OCI-M2 (cell line): Measurements from ENCODE around the gene RADIL.
"Not testable (repeated sequence)": the region's sequence is repeated elsewhere in the genome, so short reads cannot be mapped to it uniquely, and the experiment has no call there.

Source experiments
- DNase-seq: peaks from one replicate; lab custom pipeline; 2025; ENCODE audit not compliant: unreplicated experiment; lab: John Stamatoyannopoulos, UW

RADIL gene, protein sequence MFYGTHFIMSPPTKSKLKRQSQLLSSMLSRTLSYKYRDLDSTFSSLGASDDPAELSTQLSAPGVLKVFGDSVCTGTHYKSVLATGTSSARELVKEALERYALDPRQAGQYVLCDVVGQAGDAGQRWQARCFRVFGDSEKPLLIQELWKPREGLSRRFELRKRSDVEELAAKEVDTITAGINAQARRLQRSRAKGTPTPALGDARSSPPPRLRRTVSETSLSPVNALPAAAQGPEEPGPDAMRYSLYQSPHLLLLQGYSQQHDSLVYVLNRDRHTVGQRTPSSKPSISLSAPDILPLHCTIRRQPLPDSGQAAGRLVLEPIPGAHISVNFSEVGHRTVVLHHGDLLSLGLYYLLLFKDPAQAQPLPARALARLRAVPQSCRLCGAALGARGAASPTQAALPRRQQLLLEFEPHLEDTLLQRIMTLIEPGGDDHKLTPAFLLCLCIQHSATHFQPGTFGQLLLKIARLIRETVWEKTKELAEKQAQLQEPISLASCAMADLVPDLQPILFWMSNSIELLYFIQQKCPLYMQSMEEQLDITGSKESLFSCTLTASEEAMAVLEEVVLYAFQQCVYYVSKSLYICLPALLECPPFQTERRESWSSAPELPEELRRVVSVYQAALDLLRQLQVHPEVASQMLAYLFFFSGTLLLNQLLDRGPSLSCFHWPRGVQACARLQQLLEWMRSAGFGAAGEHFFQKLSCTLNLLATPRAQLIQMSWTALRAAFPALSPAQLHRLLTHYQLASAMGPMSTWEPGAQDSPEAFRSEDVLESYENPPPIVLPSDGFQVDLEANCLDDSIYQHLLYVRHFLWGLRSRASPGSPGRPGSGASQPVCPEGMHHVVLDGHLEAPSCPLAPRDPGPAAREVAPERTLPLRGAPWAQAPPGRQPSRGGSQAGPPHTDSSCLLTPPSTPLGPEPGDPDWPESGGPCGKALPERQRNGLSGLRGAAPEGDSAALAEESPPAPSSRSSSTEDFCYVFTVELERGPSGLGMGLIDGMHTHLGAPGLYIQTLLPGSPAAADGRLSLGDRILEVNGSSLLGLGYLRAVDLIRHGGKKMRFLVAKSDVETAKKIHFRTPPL

DNA sequence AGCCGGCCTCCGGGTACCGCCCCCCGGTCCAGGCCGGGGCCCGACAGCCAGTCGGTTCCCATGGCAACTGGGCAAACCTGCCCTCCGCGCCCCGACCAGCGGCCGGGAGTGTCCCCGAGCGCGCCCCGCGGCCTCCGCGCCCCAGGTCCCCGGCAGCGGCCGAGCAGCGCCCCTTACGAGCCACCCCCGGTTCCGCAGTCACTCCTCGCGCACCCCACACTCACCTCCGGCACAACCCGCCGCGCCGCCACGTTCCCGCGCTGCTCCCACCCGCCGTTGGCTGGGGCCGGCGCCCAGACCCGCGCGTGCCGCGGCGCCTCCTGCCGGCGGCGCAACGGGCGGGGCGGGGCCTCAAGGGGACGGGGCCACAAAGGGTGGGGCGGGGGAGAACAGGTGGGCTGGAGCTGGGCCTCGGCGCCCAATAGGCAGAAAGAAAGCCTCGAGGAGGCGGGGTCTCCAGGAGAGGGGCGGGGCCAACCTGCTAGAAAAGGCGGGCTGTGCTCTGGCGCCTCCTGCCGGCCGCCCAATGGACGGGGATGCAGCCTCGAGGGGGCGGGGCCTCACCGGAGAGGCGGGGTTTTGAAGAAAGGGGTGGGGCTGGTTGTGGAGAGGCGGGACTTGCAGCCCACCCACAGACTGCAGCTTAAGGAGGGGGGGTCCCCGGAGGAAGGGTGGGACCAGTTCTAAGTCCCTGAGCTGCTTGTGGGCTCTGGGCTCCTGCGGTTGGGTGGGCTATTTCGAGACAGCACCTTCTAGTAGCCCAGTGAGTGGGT, at the start of gene RADIL:
Gene RADIL (minus strand): TSS at position 345 of the 773 bp plus-strand sequence. CDS start 5,577 bp downstream, outside the sequence.
- DNase-seq = peak; percentile 26

DNA sequence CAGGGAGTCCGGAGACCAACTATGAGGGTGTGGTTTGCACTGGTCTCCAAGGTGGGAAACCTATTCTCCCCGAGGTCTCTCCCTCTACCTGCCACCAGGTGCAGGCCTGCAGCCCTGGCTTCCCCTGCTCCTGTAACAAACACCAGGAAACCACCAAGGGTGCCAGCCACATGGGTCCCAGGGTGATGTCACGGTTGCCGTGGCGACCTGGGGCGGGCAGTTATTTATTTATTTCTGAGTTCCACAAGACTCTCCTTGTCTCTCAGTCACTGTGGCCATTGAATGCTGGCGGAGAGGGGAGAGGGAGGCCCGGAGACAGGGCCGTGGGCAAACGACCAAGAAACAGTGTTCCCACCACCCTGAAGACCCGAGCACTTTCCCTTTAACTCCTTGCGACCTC, 48.4 kb upstream of the RADIL start:
- no peak for DNase-seq

DNA sequence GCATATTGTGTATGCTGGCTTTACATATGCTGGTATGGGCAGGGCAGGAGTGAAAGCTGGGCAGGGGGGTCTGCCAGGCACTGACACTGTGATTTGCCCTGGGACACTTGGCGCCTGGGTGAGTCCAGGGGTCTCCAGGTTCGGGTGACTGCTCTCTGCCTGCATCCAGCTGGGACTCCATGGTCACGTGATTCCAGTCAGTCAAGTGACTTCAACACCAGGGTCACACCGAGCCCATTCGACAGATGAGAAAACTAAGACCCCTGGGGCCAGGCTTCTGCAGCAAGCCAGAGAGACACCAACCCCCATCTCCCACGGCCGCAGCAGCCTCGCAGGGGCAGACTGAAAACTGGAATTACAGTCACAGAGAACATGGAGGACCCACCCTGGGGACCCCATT, 45.5 kb upstream of the RADIL start:
- no peak for DNase-seq

DNA sequence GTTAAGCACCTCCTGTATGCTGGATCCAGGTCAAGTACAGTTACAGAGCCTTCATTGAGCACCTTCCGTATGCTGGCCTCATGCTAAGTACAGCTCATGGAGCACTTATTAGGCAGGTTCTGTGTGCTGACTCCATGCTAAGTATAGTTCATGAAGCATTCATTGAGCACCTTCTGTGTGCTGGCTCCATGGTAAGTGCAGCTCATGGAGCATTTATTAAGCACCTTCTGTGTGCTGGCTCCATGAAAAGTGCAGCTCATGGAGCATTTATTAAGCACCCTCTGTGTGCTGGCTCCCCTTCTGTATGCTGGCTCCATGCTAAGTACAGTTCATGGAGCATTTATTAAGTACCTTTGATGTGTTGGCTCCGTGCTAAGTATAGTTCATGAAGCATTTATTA, 44.9 kb upstream of the RADIL start:
- no peak for DNase-seq

DNA sequence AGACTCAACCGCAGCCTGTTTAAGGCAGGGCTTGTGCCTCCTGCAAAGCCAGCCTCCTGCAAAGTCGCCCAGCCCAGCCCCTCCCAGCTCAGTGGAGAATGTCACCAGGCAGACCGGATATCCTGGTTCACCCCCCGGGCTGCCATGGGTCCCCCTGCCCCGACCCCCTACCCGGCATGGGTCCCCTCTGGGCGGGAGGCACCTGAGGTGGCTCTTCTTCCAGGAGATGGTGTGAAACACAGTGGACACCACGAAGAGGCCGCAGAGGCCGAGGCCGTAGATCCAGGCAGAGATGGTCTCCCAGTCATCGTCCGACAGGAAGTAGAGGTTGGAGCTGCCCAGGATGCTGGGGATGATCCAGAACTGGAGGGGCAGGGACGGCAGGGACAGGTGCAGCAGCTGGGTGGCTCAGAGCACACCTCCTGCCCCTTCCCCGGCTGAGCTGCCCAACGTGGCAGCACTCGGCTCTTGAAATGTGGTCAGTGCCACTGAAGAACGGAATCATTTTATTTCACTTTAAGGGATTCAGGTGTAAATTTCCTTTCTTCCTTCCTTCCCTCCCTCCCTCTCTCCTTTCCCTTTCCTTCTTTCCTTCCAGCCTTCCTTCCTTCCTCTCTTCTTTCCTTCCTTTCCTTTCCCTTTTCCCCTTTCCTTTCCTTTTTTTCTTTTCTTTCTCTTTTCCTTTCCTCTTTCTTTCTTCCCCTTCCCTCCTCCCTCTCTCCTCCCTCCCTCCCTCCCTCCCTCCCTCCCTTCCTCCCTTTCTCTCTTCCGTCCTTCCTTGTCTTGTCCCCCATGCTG, 36.7 kb upstream of the RADIL start:
- no peak for DNase-seq

DNA sequence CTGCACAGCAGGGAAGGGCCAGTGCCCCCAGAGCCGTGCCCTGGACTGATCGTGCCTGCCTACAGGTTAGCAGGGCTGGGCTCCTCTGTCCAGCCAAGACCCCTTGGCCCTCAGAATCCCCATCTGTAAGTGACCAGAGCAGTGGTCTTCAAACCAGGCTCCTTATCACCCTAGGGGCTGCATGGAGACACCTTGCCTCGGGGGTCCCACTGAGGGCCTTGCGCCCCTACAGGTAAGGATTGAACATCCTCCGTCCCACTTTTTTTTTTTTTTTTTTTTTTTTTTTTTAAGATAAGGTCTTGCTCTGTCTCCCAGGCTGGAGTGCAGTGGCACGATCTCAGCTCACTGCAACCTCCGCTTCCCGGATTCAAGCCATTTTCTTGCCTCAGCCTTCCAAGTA, 32.6 kb upstream of the RADIL start:
- DNase-seq = no peak

DNA sequence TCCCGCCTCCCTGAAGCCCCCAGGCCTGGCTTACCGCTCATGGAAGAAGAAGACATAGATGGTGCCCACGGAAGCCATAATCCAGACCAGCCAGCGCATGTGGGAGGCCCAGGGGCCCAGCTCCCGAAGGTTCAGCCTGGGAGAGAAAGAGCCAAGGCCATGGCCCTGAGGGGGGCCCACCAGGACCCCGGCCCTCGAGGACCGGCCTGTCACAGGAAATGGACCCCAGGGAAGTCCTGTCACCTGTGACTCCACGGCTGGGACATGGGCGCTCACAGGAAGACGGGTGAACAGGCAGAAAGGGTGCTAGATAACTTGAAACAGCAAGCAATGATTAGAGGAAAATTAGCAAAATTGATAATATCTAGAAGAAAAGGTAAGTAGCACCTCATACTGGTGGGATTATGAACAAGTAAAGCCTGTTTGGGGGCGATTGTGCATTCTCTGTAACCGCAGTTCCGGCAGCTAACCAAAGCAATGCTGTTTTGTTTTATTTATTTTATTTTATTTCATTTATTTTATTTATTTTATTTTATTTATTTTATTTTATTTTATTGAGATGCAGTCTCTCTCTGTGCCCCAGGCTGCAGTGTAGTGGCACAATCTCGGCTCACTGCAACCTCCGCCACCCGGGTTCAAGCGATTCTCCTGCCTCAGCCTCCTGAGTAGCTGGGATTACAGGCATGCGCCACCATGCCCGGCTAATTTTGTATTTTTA, 27.8 kb upstream of the RADIL start:
- DNase-seq = no peak

DNA sequence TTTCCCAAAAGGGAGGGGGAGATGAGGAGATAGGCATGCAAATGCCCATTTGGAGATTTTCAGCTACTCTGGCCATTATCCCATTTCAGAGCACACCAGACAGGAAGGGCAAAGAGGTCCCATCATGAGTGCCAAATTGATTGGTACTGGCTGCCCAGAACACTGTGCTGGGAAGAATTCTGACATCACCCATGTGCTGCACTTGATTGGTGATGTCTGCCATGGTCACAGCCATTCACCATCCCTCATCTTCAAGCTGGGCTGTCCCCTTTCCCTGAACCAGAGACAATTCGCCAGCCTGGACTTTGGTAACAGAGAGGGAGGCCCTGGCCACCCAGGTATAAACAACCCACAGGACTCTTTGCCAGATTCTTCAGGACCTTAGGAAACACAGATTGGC, 23.2 kb upstream of the RADIL start:
- no peak for DNase-seq

DNA sequence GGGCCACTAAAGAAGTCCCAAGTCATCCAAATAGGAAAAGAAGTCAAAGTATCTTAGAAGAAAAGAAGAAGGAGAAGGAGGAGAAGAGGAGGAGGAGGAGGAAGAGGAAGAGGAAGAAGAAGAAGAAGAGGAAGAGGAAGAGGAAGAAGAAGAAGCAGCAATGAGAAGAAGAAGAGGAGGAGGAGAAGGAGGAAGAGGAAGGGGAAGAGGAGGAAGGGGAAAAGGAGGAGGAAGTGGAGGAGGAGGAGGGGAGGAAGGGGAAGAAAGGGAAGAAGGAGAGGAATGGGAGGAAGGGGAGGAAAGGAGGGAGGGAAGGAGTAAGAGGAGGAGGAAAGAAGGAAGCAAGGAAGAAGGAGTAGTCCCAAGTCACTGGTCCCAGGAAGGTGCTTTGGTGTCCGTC, 21.7 kb upstream of the RADIL start:
- DNase-seq = no peak

DNA sequence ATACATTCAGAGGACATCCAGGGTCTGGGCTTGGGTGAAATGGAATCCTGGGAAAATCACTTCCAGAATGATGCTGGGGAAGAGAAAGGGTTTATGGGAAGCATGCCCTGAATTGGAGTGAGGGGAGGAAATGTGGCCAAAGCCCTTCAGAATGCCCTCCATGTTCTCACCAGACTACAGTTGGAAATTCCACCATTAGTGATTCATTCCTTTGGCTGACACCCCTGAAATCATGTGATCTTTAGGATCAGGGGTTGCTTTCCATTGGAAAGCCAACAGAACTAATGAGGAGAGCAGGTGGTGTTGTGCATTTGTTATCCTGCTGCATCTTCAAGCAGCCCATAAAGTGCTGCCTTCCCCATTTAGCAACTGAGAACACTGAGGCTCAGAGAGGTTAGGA, 20.8 kb upstream of the RADIL start:
- no peak for DNase-seq

DNA sequence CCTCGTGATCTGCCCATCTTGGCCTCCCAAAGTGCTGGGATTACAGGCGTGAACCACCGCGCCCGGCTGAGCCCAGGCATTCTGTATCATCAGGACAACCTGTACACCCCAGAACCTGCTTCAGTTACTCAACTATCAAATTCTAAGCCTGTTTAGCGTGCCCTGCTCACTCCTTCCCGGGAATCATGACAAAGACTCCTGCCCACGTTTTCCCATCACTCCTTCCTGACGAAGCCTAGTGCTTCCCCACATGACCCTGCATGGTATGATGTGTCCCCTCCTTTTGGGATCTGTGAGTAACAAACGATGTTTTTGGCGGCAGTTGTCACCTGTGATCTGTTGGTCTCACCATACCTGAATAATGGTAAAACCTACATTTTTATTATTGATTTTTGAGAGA, 12.2 kb upstream of the RADIL start:
- no peak for DNase-seq

DNA sequence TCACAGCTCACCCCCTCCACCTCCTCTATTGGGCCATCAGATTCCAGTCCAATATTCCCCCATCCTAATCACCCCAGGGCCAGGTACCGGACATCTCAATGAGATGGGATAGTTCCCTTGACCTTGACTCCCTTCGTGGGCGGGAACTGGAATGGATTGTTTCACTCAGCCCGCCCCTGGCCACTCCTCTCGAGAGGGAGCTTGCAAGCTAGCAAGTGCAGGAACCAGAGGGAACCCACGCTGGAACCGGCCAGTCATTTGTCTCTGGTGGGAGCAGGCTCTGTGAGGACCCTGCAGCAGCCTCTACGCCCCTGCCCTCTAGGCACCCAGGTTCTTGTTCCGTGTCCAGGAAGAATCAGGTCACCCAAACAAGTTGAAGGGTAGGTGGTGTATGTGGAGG, 11.0 kb upstream of the RADIL start:
- no peak for DNase-seq

DNA sequence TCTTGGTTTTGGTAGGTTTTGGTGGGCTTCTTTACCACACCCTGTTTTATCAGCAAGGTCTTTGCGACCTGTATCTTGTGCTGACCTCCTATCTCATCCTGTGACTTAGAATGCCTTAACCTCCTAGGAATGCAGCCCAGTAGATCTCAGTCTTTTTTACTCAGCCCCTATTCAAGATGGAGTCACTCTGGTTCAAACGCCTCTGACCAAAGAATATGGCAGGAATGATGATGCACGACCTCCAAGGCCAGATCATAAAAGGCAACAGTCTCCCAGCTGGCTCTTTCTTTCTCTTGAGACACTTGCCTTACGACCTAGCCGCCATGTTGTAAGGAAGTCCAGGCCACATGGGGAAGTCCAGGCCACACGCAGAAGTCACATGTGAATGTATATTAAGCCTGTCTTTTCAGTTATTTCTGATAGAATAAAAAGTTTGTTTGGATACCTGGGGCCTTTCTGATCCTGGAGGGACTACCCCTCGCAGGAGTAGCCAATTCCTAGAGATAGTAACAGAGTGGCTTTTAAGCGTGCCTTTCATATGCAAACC, 10.5 kb upstream of the RADIL start:
- no peak for DNase-seq

DNA sequence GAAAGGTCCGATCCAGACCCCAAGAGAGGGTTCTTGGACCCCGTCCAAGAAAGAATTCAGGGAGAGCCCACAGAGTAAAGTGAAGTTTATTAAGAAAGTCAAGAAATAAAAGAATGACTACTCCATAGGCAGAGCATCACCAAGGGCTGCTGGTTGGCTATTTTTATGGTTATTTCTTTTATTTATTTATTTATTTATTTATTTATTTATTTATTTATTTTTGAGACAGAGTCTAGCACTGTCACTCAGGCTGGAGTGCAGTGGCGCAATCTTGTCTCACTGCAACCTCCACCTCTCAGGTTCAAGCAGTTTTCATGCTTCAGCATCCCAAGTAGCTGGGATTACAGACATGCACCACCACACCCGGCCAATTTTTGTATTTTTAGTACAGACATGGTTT, 9.7 kb upstream of the RADIL start:
- DNase-seq = not testable (repeated sequence)

DNA sequence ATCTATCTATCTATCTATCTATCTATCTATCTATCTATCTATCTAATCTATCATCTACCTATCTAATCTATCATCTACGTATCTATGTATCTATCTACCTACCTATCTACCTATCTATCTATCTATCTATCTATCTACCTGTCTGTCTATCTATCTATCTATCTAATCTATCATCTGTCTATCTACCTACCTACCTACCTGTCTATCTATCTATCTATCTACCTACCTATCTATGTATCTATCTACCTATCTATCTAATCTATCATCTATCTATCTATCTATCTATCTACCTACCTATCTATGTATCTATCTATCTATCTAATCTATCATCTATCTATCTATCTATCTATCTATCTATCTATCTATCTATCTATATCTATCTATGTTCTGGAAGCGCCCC, 8.0 kb upstream of the RADIL start:
- DNase-seq = not testable (repeated sequence)

DNA sequence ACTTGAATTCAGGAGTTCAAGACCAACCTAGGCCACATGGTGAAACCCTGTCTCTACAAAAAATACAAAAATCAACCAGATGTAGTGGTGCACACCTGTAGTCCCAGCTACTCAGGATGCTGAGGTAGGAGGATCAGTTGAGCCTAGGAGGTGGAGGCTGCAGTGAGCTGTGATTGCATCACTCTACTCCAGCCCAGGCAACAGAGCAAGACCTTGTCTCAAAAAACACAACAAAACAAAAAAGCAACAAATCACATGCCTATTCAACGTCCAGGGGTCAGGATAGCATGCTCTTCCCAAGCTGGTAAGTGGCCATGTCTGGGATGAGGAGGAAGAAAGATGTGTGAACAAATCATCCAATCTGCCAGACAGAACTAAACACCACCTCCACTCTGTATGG, 6.2 kb upstream of the RADIL start:
- DNase-seq = no peak

DNA sequence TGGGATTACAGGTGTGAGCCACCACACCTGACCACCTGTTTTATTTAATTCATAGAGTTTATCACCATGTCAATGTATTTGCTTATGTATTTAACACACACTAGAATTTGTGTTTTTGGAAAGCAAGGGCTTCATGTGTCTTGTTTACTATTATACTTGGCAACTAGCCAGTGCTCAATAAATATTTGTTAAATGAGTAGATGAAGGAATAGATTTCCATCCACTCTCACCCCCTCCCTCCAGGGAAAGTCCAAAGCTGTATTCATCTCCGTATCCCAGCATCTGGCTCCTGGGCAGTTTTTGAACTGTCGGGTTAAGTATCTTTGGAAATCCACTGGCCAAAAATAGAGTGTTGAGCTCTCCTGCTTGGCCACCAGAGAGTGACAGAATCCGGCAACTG, 4.6 kb upstream of the RADIL start:
- DNase-seq = no peak

DNA sequence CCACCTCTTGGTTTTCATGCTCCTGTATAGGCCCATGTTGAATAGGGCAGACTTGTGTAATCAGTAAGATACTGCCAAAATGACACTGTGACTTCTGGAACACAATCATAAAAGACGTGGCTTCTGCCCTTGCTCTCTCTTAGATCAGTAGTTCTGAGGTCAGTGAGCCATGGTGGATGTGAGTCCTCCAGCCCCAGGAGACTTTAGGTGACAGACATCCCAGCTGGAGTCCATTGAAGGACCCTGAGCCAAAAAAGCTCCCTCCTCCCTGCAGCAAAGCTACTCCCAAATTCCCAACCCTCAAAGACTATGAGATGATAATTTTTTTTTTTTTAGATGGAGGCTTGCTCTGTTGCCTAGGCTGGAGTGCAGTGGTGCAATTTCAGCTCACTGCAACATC, 3.2 kb upstream of the RADIL start:
- DNase-seq = no peak

DNA sequence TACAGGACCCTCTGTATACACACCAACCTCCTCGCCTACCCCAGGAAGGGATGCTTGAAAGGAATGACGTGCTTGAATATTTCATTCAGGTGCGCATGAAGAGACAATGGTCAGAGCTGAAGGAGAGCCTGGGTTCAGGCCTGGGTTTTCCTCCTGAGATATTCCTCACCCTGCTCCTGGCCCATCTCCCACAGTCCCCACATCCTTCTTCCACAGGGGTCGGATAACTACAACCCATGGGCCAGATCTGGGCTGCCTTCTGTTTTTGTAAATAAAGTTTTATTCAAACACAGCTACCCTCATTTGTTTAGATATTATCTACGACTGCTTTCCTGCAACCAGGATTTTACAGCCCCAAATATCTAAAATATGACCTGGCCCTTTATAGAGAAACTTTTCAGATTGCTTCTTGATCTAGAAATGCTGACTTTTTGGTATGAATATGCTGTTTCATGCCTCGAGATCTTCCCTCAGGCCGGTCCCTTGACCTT, 1.8 kb upstream of the RADIL start:
- DNase-seq = no peak
